NCI-H2107 (cell line): ENCODE results near the gene PTPRM.

Experiments
- DNase-seq: peaks from one replicate; lab custom pipeline; 2025; lab: John Stamatoyannopoulos, UW

Gene PTPRM

GRCh38 chr18:8117006-8117371 lies 549.9 kb downstream of the PTPRM start:
- DNase-seq, result no peak

GRCh38 chr18:8121101-8121500 lies 554.0 kb downstream of the PTPRM start:
- no peak for DNase-seq

GRCh38 chr18:8121942-8122480 lies 554.9 kb downstream of the PTPRM start:
- no peak for DNase-seq

- no peak for DNase-seq
Observed at GRCh38 chr18:8124232-8125146, 557.4 kb downstream of the PTPRM start.

GRCh38 chr18:8130096-8130495 lies 563.0 kb downstream of the PTPRM start:
- DNase-seq, result no peak

- DNase-seq, result no peak
Observed at GRCh38 chr18:8133032-8133431, 565.9 kb downstream of the PTPRM start.

GRCh38 chr18:8133888-8134287 lies 566.8 kb downstream of the PTPRM start:
- no peak for DNase-seq

GRCh38 chr18:8139127-8139527 lies 572.0 kb downstream of the PTPRM start:
- no peak for DNase-seq

- no peak for DNase-seq
Observed at GRCh38 chr18:8139891-8140406, 572.8 kb downstream of the PTPRM start.

GRCh38 chr18:8140841-8141501 lies 573.9 kb downstream of the PTPRM start:
- DNase-seq, result no peak

GRCh38 chr18:8142131-8142711 lies 575.1 kb downstream of the PTPRM start:
- DNase-seq, result no peak

- DNase-seq, result no peak
Observed at GRCh38 chr18:8142932-8143331, 575.8 kb downstream of the PTPRM start.

- no peak for DNase-seq
Observed at GRCh38 chr18:8151181-8151580, 584.1 kb downstream of the PTPRM start.

GRCh38 chr18:8153887-8154583 lies 586.9 kb downstream of the PTPRM start:
- DNase-seq, result no peak

- no peak for DNase-seq
Observed at GRCh38 chr18:8162802-8163201, 595.7 kb downstream of the PTPRM start.

- DNase-seq, result no peak
Observed at GRCh38 chr18:8163286-8163959, 596.3 kb downstream of the PTPRM start.

GRCh38 chr18:8165095-8165494 lies 598.0 kb downstream of the PTPRM start:
- DNase-seq, result no peak

GRCh38 chr18:8167026-8167425 lies 599.9 kb downstream of the PTPRM start:
- DNase-seq, result no peak

- no peak for DNase-seq
Observed at GRCh38 chr18:8167673-8168072, 600.6 kb downstream of the PTPRM start.

- no peak for DNase-seq
Observed at GRCh38 chr18:8169722-8170121, 602.6 kb downstream of the PTPRM start.

GRCh38 chr18:8174771-8175170 lies 607.7 kb downstream of the PTPRM start:
- no peak for DNase-seq
